Adrenal gland (tissue), 12 donors: Measurements from ENCODE around the gene IQUB. TPM values are rescaled to one million over a fixed set of nuclear protein-coding genes. Genes with fewer than 3 reads are reported as not detected.
A peak's percentile ranks its signal among the peaks of the same experiment; 100 is the strongest.
"Not testable (repeated sequence)": the region's sequence is repeated elsewhere in the genome, so short reads cannot be mapped to it uniquely, and the experiment has no call there.

ENCODE experiments used
- DNase-seq, 7 donors: peaks; one replicate each; pipeline ENCODE4 v3.0.0-alpha.2; 2019 to 2020
- H3K27ac ChIP-seq, 5 donors: fragments of 200-600 bp; sonication (generic) in 4 of 5; 1 replicate in 3 of 5; 2 replicates in 2 of 5; pipeline versions ENCODE4 v1.5.1 to v1.8.0; 2016 to 2020; ENCODE audit warnings: mild to moderate bottlenecking in 1 of 5
- H3K27me3 ChIP-seq: fragments of 200-600 bp; 2 replicates; pipeline ENCODE4 v1.8.0; 2021
- H3K36me3 ChIP-seq, 2 donors: fragments of 200-600 bp; replicated peaks in 1 of 2; 1 replicate in 1 of 2; 2 replicates in 1 of 2; pipeline versions ENCODE4 v1.5.1 to v1.8.0; 2018 to 2022
- H3K4me1 ChIP-seq, 2 donors: fragments of 200-600 bp; replicated peaks in 1 of 2; 1 replicate in 1 of 2; 2 replicates in 1 of 2; pipeline versions ENCODE4 v1.5.1 to v1.8.0; 2018 to 2021
- H3K4me3 ChIP-seq, 4 donors: fragments of 200-600 bp; sonication (generic) in 3 of 4; one replicate each; pipeline ENCODE4 v1.5.1; 2016 to 2018
- H3K9me3 ChIP-seq, 3 donors: fragments of 200-600 bp; sonication (generic) in 1 of 3; replicated peaks in 1 of 3; 1 replicate in 2 of 3; 2 replicates in 1 of 3; pipeline versions ENCODE4 v1.5.1 to v1.8.0; 2016 to 2021
- CTCF ChIP-seq, 6 experiments: fragments of 450-650 bp in 4 of 6; fragments of 200-600 bp in 2 of 6; sonication (generic) in 1 of 6; IDR thresholded peaks; 1 replicate in 5 of 6; 2 replicates in 1 of 6; pipeline versions ENCODE4 v1.5.1 to v1.8.0; 2016 to 2021; ENCODE audit warnings: antibody characterized with exemption in 6 of 6, mild to moderate bottlenecking in 2 of 6, moderate library complexity in 1 of 6
- POLR2A ChIP-seq, 2 donors: fragments of 450-650 bp; IDR thresholded peaks; one replicate each; pipeline ENCODE4 v1.6.1; 2017; ENCODE audit warnings: antibody characterized with exemption in 2 of 2, mild to moderate bottlenecking in 2 of 2, moderate library complexity in 1 of 2
- WGBS, 4 donors: extraction: QIAGEN DNeasy Blood & Tissue Kit in 2 of 4; methylation state at CpG; one replicate each; pipeline versions ENCODE4 v1.1.5 to v1.1.7; 2013 to 2017; 5-methylcytosine and 5-hydroxymethylcytosine counted together
- intact Hi-C, 2 donors: fragments of 100-400 bp; cut with DNase I; formaldehyde crosslinking; loops; one replicate each; pipeline versions ENCODE4 v1.14.1 to v1.15.0; 2022 to 2023
- polyA plus RNA-seq, 3 donors: library from polyadenylated mRNA; stranded (reverse); fragments of 200-250 nt in 2 of 3; fragments of 350-450 nt in 1 of 3; fragmentation: Illumina TruSeq in 1 of 3; extraction: RNeasy Lipid Tissue Mini Kit (QIAGEN cat#74804) in 1 of 3; gene quantifications; one replicate each; pipeline ENCODE4 v1.2.3, GENCODE V29; 2013 to 2014
- small RNA-seq, 2 donors: library from RNA; depleted of rRNA; stranded (forward); fragments of <200 nt; gene quantifications; one replicate each; pipeline ENCODE3, GENCODE V24; 2016
- total RNA-seq, 9 donors: library from RNA; depleted of rRNA in 4 of 9; stranded (reverse); fragments of >200 nt in 4 of 9; fragments of 120-200 nt in 1 of 9; fragmentation: NEBNext Ultra II Directional in 1 of 9; extraction: Animal tissue kit (Norgen Biotek cat#: 25700) in 1 of 9; gene quantifications; one replicate each; pipeline versions ENCODE4 v1.1.0 to v1.2.4, GENCODE V29; 2013 to 2023
- donor health status: healthy with polysubstance abuse.
- donor health status: Bipolar disorder and iron deficiency.
- donor health status: DM: yes; HTN: yes; CAD: no.
- donor health status: DM: no; HTN: no; CAD: no.
- donor health status: DM: no; HTN: no; CAD: no.
- donor health status: DM: yes; HTN: yes; CAD: no.

The IQUB gene
- total and polyA plus RNA-seq, 12 donors: 0.54 to 3.9 (median 1.3) TPM

- Histone ChIP-seq H3K27ac (no peak overlapping the region), H3K4me1 (peaks cover 5 to 7% of the 10 kb centered on the region in 2 donors), H3K9me3 (no peaks in the 10 kb centered on the region), H3K36me3 (no peaks in the 10 kb centered on the region), H3K27me3 (no peaks in the 10 kb centered on the region), H3K4me3 (no peak overlapping the region)
- intact Hi-C loops: no loop called here
- TF ChIP-seq POLR2A (IDR thresholded peaks at IDR 0.05) (no peak), CTCF (IDR thresholded peaks at IDR 0.05) (no peak)
- DNase-seq: peak; percentile 21 to 62 (median 35)
- WGBS, 4 donors: 17 to 27% (median 24%) methylated on average over 1 of the region's 1 CpG
Measured at GRCh38 chr7:123410273-123410904, 124.0 kb downstream of the IQUB start.

DNA sequence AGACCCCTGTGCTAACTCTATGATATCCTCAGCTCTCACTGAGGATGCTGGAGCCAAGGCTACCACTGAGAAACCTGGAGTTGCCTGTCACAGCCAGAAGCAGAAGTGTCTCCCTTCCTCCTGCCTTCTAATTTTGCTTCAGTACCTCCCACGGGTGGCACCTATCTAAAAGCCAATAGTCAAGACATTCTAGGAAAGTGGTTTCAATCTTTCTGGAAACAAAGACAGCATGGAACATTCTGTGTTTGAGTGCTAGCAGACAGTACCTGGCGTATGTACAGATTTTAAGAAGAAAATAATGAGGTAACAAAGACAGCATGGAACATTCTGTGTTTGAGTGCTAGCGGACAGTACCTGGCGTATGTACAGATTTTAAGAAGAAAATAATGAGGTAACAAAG is 126.4 kb downstream of the IQUB start:
- H3K4me3 ChIP-seq, H3K9me3 ChIP-seq, H3K36me3 ChIP-seq, DNase-seq, H3K27me3 ChIP-seq, H3K4me1 ChIP-seq, intact Hi-C loops, H3K27ac ChIP-seq: not testable (repeated sequence)
- WGBS, 4 donors: 91 to 97% (median 93%) methylated on average over 4 of the region's 4 CpGs

Small RNAs within 50 kb of the gene (small RNA-seq; reads per million reads assigned to genes)
- gene RNU6-296P: 0 reads per million in 2 donors

Other genes with a start within 250 kb of the IQUB start
- gene NDUFA5, start 23.2 kb upstream of the IQUB start, total RNA-seq: 100 to 1,000 TPM in 6 of 9 donors, 10 to 100 TPM in 3; 39.4 to 194 (median 108) TPM
- gene NDUFA5, start 23.2 kb upstream of the IQUB start, polyA plus RNA-seq: 100 to 1,000 TPM; 217 to 289 (median 271) TPM
- gene ASB15, start 67.2 kb upstream of the IQUB start, total RNA-seq: not detected
- not detected for gene ASB15, start 67.2 kb upstream of the IQUB start, polyA plus RNA-seq
- under 1 TPM in 2 of 9 donors, not detected in 7; 0.18 to 0.24 TPM for gene LMOD2, start 121.3 kb upstream of the IQUB start, total RNA-seq
- gene LMOD2, start 121.3 kb upstream of the IQUB start, polyA plus RNA-seq: under 1 TPM in 1 of 3 donors, not detected in 2; 0.16 TPM
- gene WASL, start 214.4 kb upstream of the IQUB start, total RNA-seq: 10 to 100 TPM; 16.4 to 52.1 (median 34.4) TPM
- 10 to 100 TPM; 12.2 to 44.0 (median 17.9) TPM for gene WASL, start 214.4 kb upstream of the IQUB start, polyA plus RNA-seq